Suprapubic skin (tissue), 4 donors: Measurements from ENCODE around the gene ODF2.

ENCODE experiments used
- CTCF ChIP-seq, 2 donors: fragments of 200-600 bp in 1 of 2; fragments of 450-650 bp in 1 of 2; sonication (generic) in 1 of 2; IDR thresholded peaks; one replicate each; pipeline ENCODE4 v1.5.1; 2016 to 2019; ENCODE audit warnings: antibody characterized with exemption in 2 of 2, mild to moderate bottlenecking in 1 of 2, moderate library complexity in 1 of 2
- POLR2A ChIP-seq, 2 donors: fragments of 450-650 bp; IDR thresholded peaks; one replicate each; pipeline ENCODE4 v1.6.1; 2017; ENCODE audit warnings: antibody characterized with exemption in 2 of 2, mild to moderate bottlenecking in 2 of 2, moderate library complexity in 2 of 2
- POLR2AphosphoS5 ChIP-seq, 3 donors: sonication (generic); formaldehyde crosslinking; IDR thresholded peaks; one replicate each; pipeline ENCODE4 v1.6.1; 2017; ENCODE audit warnings: antibody characterized with exemption in 3 of 3

- TF ChIP-seq CTCF (IDR thresholded peaks at IDR 0.05) (peak; percentile 79 to 92), POLR2A (IDR thresholded peaks at IDR 0.05) (no peak), POLR2AphosphoS5 (IDR thresholded peaks at IDR 0.05) (peak in 2 of 3 donors; percentile 21 to 36)
These were observed 17.3 kb upstream of the ODF2 start for GRCh38 chr9:128438343-128439109.
